Hepatocyte (in vitro differentiated cells): ENCODE results near the gene NAA38. TPM values are rescaled to one million over a fixed set of nuclear protein-coding genes. Genes with fewer than 3 reads are reported as not detected.

Experiments
- DNase-seq: peaks from one replicate; pipeline ENCODE4 v3.0.0-alpha.2; 2016; ENCODE audit warnings: low spot score
- H2AFZ ChIP-seq: fragments of 200-600 bp; sonication (generic); 2 replicates; pipeline ENCODE4 v1.6.0; 2016; ENCODE audit warnings: antibody characterized with exemption, mild to moderate bottlenecking
- H3K27ac ChIP-seq: fragments of 200-600 bp; sonication (generic); 2 replicates; pipeline ENCODE4 v1.5.1; 2016; ENCODE audit warnings: mild to moderate bottlenecking
- H3K27me3 ChIP-seq: fragments of 200-600 bp; sonication (generic); 2 replicates; pipeline ENCODE4 v1.6.1; 2016
- H3K36me3 ChIP-seq: fragments of 200-600 bp; sonication (generic); replicated peaks from 2 replicates; pipeline ENCODE4 v1.5.1; 2016; ENCODE audit warnings: low read depth; ENCODE audit not compliant: insufficient read depth
- H3K4me1 ChIP-seq: fragments of 200-600 bp; sonication (generic); 2 replicates; pipeline ENCODE4 v1.5.1; 2016; ENCODE audit warnings: mild to moderate bottlenecking, moderate library complexity; ENCODE audit not compliant: insufficient read depth
- H3K4me2 ChIP-seq: fragments of 200-600 bp; sonication (generic); 2 replicates; pipeline ENCODE4 v1.6.0; 2016
- H3K4me3 ChIP-seq: fragments of 200-600 bp; sonication (generic); 2 replicates; pipeline ENCODE4 v1.5.1; 2016; ENCODE audit warnings: mild to moderate bottlenecking
- H3K79me2 ChIP-seq: fragments of 200-600 bp; sonication (generic); 2 replicates; pipeline ENCODE4 v1.6.0; 2017; ENCODE audit warnings: mild to moderate bottlenecking
- H3K9me2 ChIP-seq: fragments of 200-600 bp; sonication (generic); replicated peaks from 2 replicates; pipeline ENCODE4 v1.6.0; 2017; ENCODE audit warnings: mild to moderate bottlenecking; ENCODE audit not compliant: insufficient read depth
- H3K9me3 ChIP-seq: fragments of 200-600 bp; sonication (generic); 2 replicates; pipeline ENCODE4 v1.5.1; 2016; ENCODE audit warnings: low read depth, mild to moderate bottlenecking
- H4K20me1 ChIP-seq: fragments of 200-600 bp; sonication (generic); 2 replicates; pipeline ENCODE4 v1.6.0; 2016; ENCODE audit warnings: mild to moderate bottlenecking; ENCODE audit not compliant: insufficient read depth, poor library complexity, severe bottlenecking
- EZH2 ChIP-seq: fragments of 200-600 bp; sonication (generic); IDR thresholded peaks from 2 replicates; pipeline ENCODE4 v1.6.1; 2016; ENCODE audit warnings: antibody characterized with exemption, mild to moderate bottlenecking, borderline replicate concordance
- EZH2phosphoT487 ChIP-seq: fragments of 200-600 bp; sonication (generic); IDR thresholded peaks from one replicate; pipeline ENCODE4 v1.6.1; 2018; ENCODE audit warnings: antibody characterized with exemption, mild to moderate bottlenecking, low read depth, moderate library complexity; ENCODE audit not compliant: unreplicated experiment, severe bottlenecking
- WGBS: methylation state at CpG from one replicate; pipeline ENCODE4 v1.1.6; 2016; ENCODE audit warnings: low lambda C conversion rate; ENCODE audit errors: missing lambda C conversion rate; 5-methylcytosine and 5-hydroxymethylcytosine counted together
- polyA plus RNA-seq: library from polyadenylated mRNA; unstranded; fragments of >200 nt; fragmentation: Nextera tagmentation; extraction: Ambion mirVana; gene quantifications from 2 replicates; pipeline ENCODE4 v1.2.1, GENCODE V29; 2016
- total RNA-seq: library from RNA; depleted of rRNA; stranded (reverse); fragments of >200 nt; gene quantifications from 2 replicates; pipeline ENCODE4 v1.2.3, GENCODE V29; 2014
- TF ChIP-seq, protein P1 (sequence below): fragments of 200-600 bp; sonication (generic); IDR thresholded peaks from 2 replicates; pipeline ENCODE4 v1.5.1; 2016; ENCODE audit warnings: antibody characterized with exemption, mild to moderate bottlenecking; ENCODE audit not compliant: poor library complexity

NAA38 gene
- total and polyA plus RNA-seq, 2 experiments from 2014 or later: 66.0 to 147 TPM

DNA sequence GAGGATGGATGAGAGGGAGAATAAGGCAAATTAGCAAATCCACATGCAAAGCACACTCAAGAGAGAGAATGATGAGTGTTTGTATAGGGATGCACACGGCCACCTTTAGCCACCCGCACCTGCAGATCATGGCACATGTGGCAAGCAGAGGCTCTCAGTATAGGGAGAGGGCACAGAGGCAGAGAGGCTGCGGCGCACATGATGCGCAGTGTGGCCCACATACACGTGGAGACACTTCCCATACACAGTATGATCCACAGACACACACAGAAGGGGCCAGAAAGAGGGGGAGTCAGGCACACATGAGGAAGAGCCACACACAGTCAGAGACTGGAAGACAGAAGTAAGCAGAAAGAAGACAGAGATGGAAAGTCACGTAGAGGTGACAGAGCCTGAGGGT, 24.7 kb upstream of the NAA38 start:
- no peak for DNase-seq
- no peaks in the 10 kb centered on the region for H3K36me3 ChIP-seq
- peaks cover 34% of the 10 kb centered on the region for H3K4me1 ChIP-seq
- H3K4me3 ChIP-seq: no peak overlapping the region
- no peaks in the 10 kb centered on the region for H4K20me1 ChIP-seq
- H3K4me2 ChIP-seq: peak overlapping the region; percentile 73
- WGBS: 71% methylated on average over 7 of the region's 7 CpGs
- H3K9me2 ChIP-seq: no peaks in the 10 kb centered on the region
- H3K79me2 ChIP-seq: peaks cover 35% of the 10 kb centered on the region
- H3K27me3 ChIP-seq: no peaks in the 10 kb centered on the region
- peak overlapping the region; percentile 97 for H3K27ac ChIP-seq
- H2AFZ ChIP-seq: no peak overlapping the region
- H3K9me3 ChIP-seq: no peaks in the 10 kb centered on the region
- no peak for TF ChIP-seq EZH2
- TF ChIP-seq, protein P1, sequence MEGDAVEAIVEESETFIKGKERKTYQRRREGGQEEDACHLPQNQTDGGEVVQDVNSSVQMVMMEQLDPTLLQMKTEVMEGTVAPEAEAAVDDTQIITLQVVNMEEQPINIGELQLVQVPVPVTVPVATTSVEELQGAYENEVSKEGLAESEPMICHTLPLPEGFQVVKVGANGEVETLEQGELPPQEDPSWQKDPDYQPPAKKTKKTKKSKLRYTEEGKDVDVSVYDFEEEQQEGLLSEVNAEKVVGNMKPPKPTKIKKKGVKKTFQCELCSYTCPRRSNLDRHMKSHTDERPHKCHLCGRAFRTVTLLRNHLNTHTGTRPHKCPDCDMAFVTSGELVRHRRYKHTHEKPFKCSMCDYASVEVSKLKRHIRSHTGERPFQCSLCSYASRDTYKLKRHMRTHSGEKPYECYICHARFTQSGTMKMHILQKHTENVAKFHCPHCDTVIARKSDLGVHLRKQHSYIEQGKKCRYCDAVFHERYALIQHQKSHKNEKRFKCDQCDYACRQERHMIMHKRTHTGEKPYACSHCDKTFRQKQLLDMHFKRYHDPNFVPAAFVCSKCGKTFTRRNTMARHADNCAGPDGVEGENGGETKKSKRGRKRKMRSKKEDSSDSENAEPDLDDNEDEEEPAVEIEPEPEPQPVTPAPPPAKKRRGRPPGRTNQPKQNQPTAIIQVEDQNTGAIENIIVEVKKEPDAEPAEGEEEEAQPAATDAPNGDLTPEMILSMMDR: no peak
- TF ChIP-seq EZH2phosphoT487: no peak

DNA sequence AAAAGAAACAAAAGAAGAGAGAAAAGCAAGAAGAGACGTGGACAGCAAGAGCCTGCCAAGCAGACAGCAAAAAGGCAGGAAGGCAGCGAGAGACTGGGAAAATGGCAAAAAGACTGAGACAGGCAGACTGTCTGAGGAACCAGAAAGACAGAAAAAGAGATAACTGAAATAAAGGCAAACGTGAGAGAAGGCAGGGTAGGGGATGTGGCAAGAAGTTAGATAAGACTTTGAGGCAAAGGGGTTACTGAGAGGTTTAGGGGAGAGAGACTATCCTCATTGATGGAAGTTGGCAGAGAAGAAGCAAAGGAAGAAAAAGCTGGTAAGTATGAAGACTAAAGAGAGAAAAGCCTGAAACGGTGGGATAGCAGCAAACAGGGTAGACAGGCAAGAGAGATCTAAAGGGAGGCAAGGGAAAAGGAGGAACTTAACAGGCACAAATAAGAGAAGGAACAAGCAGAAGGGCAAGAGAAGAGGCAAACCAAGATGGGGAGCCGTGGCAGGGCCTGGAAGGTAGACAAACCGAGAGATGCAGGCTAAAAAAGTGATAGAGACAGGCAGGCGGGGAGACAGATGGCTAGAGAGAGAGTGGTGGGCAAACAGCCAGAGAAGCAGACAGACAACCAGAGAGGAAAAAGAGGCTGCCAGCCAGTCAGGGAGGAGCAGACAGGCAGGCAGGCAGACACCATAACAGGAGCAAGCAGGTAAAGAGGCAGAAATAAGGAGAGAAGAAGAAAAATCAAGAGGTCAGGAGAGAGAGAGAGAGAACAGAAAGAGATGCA, 24.1 kb upstream of the NAA38 start:
- peaks cover 34% of the 10 kb centered on the region for H3K4me1 ChIP-seq
- H3K4me3 ChIP-seq: no peak overlapping the region
- DNase-seq: peak; percentile 32
- peak overlapping the region; percentile 73 for H3K4me2 ChIP-seq
- TF ChIP-seq, protein P1: no peak
- TF ChIP-seq EZH2phosphoT487: no peak
- TF ChIP-seq EZH2: no peak
- H3K9me3 ChIP-seq: no peaks in the 10 kb centered on the region
- peak overlapping the region; percentile 97 for H3K27ac ChIP-seq
- H3K9me2 ChIP-seq: no peaks in the 10 kb centered on the region
- peaks cover 35% of the 10 kb centered on the region for H3K79me2 ChIP-seq
- no peaks in the 10 kb centered on the region for H4K20me1 ChIP-seq
- no peaks in the 10 kb centered on the region for H3K36me3 ChIP-seq
- no peaks in the 10 kb centered on the region for H3K27me3 ChIP-seq
- H2AFZ ChIP-seq: no peak overlapping the region
- WGBS: 53% methylated on average over 7 of the region's 7 CpGs

DNA sequence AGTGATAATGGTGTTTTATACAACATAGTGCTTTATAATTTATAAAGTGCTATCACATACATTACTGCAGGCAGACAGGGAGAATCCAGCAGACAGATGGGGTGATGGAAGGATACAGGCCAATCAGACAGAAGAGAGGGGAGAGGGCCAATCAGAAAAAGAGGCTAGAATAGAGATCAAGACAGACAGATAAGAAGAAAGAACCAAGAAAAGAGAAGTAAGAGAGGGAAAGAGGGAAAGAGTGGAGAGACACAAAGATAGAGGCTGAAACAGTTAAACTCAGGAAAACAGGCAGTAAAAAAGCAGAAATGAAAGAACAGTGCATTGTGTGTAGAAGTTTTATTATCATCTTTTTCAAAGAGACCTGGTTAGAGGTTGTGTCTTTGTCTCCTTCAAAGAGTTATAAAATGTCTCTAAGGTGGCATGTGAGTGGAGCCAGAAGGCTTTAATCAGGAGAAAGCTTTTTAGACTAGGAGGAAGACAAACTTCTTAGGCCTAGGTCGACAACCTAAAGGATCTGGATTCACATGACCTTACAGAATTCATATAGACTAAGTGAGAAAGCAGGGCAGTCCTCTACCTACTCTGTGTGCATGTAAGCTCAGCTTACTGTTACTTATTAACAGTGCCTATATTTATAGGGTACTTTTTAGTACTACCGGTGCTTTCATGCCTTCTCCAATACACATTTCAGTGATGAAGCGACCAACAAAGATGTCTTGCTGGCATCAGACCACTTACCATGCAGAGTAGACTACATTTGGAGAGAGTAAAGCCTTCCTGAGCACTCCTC, 22.9 kb upstream of the NAA38 start:
- peaks cover 34% of the 10 kb centered on the region for H3K4me1 ChIP-seq
- peak overlapping the region; percentile 73 for H3K4me2 ChIP-seq
- H3K27ac ChIP-seq: peak overlapping the region; percentile 97
- H3K4me3 ChIP-seq: no peak overlapping the region
- no peaks in the 10 kb centered on the region for H3K9me2 ChIP-seq
- H4K20me1 ChIP-seq: no peaks in the 10 kb centered on the region
- no peaks in the 10 kb centered on the region for H3K9me3 ChIP-seq
- WGBS: 42% methylated on average over 3 of the region's 3 CpGs
- H3K27me3 ChIP-seq: no peaks in the 10 kb centered on the region
- DNase-seq: no peak
- no peaks in the 10 kb centered on the region for H3K36me3 ChIP-seq
- peaks cover 28% of the 10 kb centered on the region for H3K79me2 ChIP-seq
- TF ChIP-seq, protein P1: no peak
- no peak for TF ChIP-seq EZH2
- TF ChIP-seq EZH2phosphoT487: no peak
- no peak overlapping the region for H2AFZ ChIP-seq
